WTC11 (cell line): Measurements from ENCODE around the gene CBY3. TPM values are rescaled to one million over a fixed set of nuclear protein-coding genes. Genes with fewer than 3 reads are reported as not detected.

Experiments
- CREM ChIP-seq: sonication (generic); formaldehyde crosslinking; IDR thresholded peaks from 2 replicates; pipeline ENCODE4 v1.8.1; 2022; ENCODE audit warnings: mild to moderate bottlenecking, missing genetic modification reagents, moderate library complexity
- JAZF1 ChIP-seq: fragments of 250-450 bp; sonication (Bioruptor Pico); IDR thresholded peaks from 2 replicates; pipeline ENCODE4 v1.9.0; 2021; ENCODE audit warnings: moderate library complexity, mild to moderate bottlenecking, inconsistent platforms
- KAT7 ChIP-seq: sonication (generic); formaldehyde crosslinking; IDR thresholded peaks from 2 replicates; pipeline ENCODE4 v1.8.1; 2023; ENCODE audit warnings: missing genetic modification reagents, mild to moderate bottlenecking, borderline replicate concordance
- MYBL2 ChIP-seq: sonication (generic); formaldehyde crosslinking; IDR thresholded peaks from 2 replicates; pipeline ENCODE4 v1.8.1; 2023; ENCODE audit warnings: mild to moderate bottlenecking, moderate library complexity, missing genetic modification reagents
- TEAD4 ChIP-seq: sonication (generic); formaldehyde crosslinking; IDR thresholded peaks from 2 replicates; pipeline ENCODE4 v1.8.0; 2022; ENCODE audit warnings: mild to moderate bottlenecking, missing genetic modification reagents
- TP53 ChIP-seq: sonication (generic); formaldehyde crosslinking; IDR thresholded peaks from 2 replicates; pipeline ENCODE4 v1.8.1; 2023; ENCODE audit warnings: mild to moderate bottlenecking, missing genetic modification reagents
- ZBTB21 ChIP-seq: sonication (generic); formaldehyde crosslinking; IDR thresholded peaks from 2 replicates; pipeline ENCODE4 v1.8.1; 2023; ENCODE audit warnings: mild to moderate bottlenecking, missing genetic modification reagents, borderline replicate concordance
- ZNF121 ChIP-seq: sonication (generic); formaldehyde crosslinking; IDR thresholded peaks from 2 replicates; pipeline ENCODE4 v1.8.0; 2023; ENCODE audit warnings: missing genetic modification reagents
- ZNF138 ChIP-seq: sonication (generic); formaldehyde crosslinking; conservative IDR thresholded peaks from 2 replicates; pipeline ENCODE4 v1.8.1; 2022; ENCODE audit warnings: mild to moderate bottlenecking, moderate library complexity, missing genetic modification reagents
- ZNF671 ChIP-seq: fragments of 250-450 bp; sonication (Bioruptor Pico); IDR thresholded peaks from 2 replicates; pipeline ENCODE4 v1.8.0; 2021; ENCODE audit warnings: mild to moderate bottlenecking
- total RNA-seq: library from RNA; stranded (reverse); gene quantifications from 3 replicates; pipeline ENCODE4 v1.2.3, GENCODE V29; 2021
- TF ChIP-seq, protein P1 (sequence below): fragments of 250-450 bp; sonication (Bioruptor Pico); IDR thresholded peaks from 2 replicates; pipeline ENCODE4 v1.9.0; 2021; ENCODE audit warnings: mild to moderate bottlenecking
- TF ChIP-seq, protein P2 (sequence below): sonication (generic); formaldehyde crosslinking; conservative IDR thresholded peaks from 2 replicates; pipeline ENCODE4 v1.8.1; 2023; ENCODE audit warnings: mild to moderate bottlenecking, low read depth, missing genetic modification reagents, moderate library complexity
- TF ChIP-seq, protein P3 (sequence below): fragments of 250-450 bp; sonication (Bioruptor Pico); conservative IDR thresholded peaks from 2 replicates; pipeline ENCODE4 v1.9.0; 2021; ENCODE audit warnings: mild to moderate bottlenecking
- TF ChIP-seq, protein P4 (sequence below): sonication (generic); formaldehyde crosslinking; IDR thresholded peaks from 2 replicates; pipeline ENCODE4 v1.8.0; 2022; ENCODE audit warnings: mild to moderate bottlenecking, missing genetic modification reagents
- TF ChIP-seq, protein P5 (sequence below): fragments of 250-450 bp; sonication (Bioruptor Pico); IDR thresholded peaks from 2 replicates; pipeline ENCODE4 v1.9.0; 2021; ENCODE audit warnings: moderate library complexity, mild to moderate bottlenecking, inconsistent platforms, borderline replicate concordance
- TF ChIP-seq, protein P6 (sequence below): fragments of 250-450 bp; sonication (Bioruptor Pico); IDR thresholded peaks from 2 replicates; pipeline ENCODE4 v2.1.2; 2022; ENCODE audit warnings: mild to moderate bottlenecking, moderate library complexity
- TF ChIP-seq, protein P7 (sequence below): sonication (generic); formaldehyde crosslinking; IDR thresholded peaks from 2 replicates; pipeline ENCODE4 v1.8.1; 2022; ENCODE audit warnings: mild to moderate bottlenecking, missing genetic modification reagents, moderate library complexity, borderline replicate concordance

The CBY3 gene
- total RNA-seq, 1 experiment from 2014 or later: 0.37 TPM

DNA sequence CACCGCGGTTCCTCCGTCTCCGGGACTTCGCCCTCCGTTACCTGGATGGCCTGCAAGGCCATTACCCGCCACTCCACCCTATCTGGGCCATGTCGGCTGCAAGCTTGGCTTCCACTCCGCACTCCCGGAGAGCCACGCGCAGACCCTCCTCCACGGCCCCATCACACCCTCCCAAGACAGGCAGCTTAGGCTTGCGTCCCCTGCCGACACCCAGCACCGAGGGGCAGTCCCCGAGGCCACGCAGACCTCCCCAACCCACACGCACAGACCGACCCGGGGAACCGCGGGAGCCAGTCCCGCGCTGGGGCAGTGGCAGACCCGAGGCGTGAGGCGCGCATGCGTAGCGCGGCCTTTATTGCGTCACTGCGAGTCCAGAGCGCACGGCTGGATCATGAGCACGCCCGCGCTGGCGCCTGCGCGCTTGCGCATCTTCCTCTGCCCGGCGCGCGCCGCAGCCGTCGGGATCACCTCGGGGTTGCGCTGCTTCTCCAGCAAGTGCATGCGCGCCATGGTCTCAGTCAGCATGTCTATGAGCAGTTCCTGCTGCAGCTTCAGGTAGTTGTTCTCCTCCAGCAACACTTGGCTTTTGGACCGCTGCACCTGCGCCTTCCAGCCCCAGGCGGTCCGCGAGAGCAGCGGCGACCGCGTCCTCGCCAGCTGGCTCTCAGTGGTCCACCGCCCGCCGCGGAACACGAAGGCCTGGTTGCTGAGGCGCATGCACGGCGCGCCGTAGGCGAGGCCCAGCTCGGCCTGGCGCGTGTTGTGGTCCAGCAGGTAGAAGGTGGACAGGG is 2.4 kb downstream of the CBY3 start (continued):
- TF ChIP-seq, protein P1, sequence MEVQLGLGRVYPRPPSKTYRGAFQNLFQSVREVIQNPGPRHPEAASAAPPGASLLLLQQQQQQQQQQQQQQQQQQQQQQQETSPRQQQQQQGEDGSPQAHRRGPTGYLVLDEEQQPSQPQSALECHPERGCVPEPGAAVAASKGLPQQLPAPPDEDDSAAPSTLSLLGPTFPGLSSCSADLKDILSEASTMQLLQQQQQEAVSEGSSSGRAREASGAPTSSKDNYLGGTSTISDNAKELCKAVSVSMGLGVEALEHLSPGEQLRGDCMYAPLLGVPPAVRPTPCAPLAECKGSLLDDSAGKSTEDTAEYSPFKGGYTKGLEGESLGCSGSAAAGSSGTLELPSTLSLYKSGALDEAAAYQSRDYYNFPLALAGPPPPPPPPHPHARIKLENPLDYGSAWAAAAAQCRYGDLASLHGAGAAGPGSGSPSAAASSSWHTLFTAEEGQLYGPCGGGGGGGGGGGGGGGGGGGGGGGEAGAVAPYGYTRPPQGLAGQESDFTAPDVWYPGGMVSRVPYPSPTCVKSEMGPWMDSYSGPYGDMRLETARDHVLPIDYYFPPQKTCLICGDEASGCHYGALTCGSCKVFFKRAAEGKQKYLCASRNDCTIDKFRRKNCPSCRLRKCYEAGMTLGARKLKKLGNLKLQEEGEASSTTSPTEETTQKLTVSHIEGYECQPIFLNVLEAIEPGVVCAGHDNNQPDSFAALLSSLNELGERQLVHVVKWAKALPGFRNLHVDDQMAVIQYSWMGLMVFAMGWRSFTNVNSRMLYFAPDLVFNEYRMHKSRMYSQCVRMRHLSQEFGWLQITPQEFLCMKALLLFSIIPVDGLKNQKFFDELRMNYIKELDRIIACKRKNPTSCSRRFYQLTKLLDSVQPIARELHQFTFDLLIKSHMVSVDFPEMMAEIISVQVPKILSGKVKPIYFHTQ (CRISPR knock-in tag): no peak
- TF ChIP-seq, protein P2, sequence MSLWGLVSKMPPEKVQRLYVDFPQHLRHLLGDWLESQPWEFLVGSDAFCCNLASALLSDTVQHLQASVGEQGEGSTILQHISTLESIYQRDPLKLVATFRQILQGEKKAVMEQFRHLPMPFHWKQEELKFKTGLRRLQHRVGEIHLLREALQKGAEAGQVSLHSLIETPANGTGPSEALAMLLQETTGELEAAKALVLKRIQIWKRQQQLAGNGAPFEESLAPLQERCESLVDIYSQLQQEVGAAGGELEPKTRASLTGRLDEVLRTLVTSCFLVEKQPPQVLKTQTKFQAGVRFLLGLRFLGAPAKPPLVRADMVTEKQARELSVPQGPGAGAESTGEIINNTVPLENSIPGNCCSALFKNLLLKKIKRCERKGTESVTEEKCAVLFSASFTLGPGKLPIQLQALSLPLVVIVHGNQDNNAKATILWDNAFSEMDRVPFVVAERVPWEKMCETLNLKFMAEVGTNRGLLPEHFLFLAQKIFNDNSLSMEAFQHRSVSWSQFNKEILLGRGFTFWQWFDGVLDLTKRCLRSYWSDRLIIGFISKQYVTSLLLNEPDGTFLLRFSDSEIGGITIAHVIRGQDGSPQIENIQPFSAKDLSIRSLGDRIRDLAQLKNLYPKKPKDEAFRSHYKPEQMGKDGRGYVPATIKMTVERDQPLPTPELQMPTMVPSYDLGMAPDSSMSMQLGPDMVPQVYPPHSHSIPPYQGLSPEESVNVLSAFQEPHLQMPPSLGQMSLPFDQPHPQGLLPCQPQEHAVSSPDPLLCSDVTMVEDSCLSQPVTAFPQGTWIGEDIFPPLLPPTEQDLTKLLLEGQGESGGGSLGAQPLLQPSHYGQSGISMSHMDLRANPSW (CRISPR knock-in tag): no peak
- no peak for TF ChIP-seq JAZF1 (CRISPR knock-in tag)
- TF ChIP-seq, protein P3, sequence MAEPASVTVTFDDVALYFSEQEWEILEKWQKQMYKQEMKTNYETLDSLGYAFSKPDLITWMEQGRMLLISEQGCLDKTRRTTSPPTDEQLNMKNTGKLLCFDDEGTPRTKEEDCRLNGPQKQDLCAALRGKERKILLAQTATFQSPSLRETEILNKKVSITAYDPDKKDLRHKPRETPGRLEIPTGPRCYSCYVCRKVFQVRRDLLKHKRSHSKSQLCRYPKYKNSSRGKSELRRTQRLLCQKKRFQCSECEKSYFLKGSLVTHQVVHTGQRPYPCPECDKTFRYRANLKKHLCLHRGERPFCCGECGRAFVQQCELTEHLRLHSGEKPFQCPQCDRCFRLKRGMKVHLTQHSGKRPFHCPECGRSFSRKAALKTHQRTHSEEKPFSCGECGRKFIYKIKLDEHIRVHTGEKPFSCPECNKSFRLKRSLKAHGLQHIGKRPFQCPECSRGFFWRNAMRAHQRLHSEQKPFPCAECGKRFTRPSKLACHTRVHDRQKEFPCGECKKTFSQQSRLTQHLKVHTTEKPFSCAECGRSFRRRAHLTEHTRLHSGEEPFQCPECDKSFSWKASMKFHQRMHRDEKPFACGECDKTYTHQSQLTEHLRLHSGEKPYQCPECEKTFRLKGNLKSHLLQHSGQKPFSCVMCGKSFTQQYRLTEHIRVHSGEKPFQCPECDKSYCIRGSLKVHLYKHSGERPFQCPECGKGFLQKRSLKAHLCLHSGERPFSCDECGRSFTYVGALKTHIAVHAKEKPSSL (CRISPR knock-in tag): no peak
- no peak; the same call in 1 of the 2 replicates for TF ChIP-seq ZNF671 (CRISPR knock-in tag)
- TF ChIP-seq, protein P4, sequence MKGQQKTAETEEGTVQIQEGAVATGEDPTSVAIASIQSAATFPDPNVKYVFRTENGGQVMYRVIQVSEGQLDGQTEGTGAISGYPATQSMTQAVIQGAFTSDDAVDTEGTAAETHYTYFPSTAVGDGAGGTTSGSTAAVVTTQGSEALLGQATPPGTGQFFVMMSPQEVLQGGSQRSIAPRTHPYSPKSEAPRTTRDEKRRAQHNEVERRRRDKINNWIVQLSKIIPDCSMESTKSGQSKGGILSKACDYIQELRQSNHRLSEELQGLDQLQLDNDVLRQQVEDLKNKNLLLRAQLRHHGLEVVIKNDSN (CRISPR knock-in tag): peak; percentile 79
- peak; percentile 92 for TF ChIP-seq CREM (CRISPR knock-in tag)
- peak; percentile 84 for TF ChIP-seq ZBTB21 (CRISPR knock-in tag)
- TF ChIP-seq TEAD4 (CRISPR knock-in tag): peak; percentile 68; the same call in 1 of the 2 replicates
- TF ChIP-seq ZNF121: no peak; the same call in 1 of the 2 replicates
- peak; percentile 98 for TF ChIP-seq ZNF138 (CRISPR knock-in tag)
- peak; percentile 90 for TF ChIP-seq KAT7
- peak; percentile 96 for TF ChIP-seq TP53 (CRISPR knock-in tag)
- TF ChIP-seq MYBL2 (CRISPR knock-in tag): peak; percentile 98
- TF ChIP-seq, protein P5, sequence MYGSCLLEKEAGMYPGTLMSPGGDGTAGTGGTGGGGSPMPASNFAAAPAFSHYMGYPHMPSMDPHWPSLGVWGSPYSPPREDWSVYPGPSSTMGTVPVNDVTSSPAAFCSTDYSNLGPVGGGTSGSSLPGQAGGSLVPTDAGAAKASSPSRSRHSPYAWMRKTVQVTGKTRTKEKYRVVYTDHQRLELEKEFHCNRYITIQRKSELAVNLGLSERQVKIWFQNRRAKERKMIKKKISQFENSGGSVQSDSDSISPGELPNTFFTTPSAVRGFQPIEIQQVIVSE: no peak
- TF ChIP-seq, protein P6, sequence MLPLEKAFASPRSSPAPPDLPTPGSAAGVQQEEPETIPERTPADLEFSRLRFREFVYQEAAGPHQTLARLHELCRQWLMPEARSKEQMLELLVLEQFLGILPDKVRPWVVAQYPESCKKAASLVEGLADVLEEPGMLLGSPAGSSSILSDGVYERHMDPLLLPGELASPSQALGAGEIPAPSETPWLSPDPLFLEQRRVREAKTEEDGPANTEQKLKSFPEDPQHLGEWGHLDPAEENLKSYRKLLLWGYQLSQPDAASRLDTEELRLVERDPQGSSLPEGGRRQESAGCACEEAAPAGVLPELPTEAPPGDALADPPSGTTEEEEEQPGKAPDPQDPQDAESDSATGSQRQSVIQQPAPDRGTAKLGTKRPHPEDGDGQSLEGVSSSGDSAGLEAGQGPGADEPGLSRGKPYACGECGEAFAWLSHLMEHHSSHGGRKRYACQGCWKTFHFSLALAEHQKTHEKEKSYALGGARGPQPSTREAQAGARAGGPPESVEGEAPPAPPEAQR (CRISPR knock-in tag): no peak
- TF ChIP-seq, protein P7, sequence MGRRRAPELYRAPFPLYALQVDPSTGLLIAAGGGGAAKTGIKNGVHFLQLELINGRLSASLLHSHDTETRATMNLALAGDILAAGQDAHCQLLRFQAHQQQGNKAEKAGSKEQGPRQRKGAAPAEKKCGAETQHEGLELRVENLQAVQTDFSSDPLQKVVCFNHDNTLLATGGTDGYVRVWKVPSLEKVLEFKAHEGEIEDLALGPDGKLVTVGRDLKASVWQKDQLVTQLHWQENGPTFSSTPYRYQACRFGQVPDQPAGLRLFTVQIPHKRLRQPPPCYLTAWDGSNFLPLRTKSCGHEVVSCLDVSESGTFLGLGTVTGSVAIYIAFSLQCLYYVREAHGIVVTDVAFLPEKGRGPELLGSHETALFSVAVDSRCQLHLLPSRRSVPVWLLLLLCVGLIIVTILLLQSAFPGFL: no peak; the same call in 1 of the 2 replicates
